Measurements from ENCODE around the gene WDFY4. TPM values are rescaled to one million over a fixed set of nuclear protein-coding genes. Genes with fewer than 3 reads are reported as not detected.

The WDFY4 gene
- total RNA-seq, 4 donors from 2014 or later = 0.61 to 3.8 (median 0.88) TPM

GRCh38 chr10:48651839-48652238 is 32.8 kb upstream of the WDFY4 start:
- no peak overlapping the region for H3K27ac ChIP-seq
- intact Hi-C loops (cut with DNase I) = loop anchor here (5.0 to 10.0 kb wide), 2 partner anchors 100 to 287 kb away; no protein-coding TSS in a partner anchor
- H3K4me3 ChIP-seq = no peak overlapping the region
- no peak for DNase-seq
- peaks cover 14 to 19% (median 16%) of the 10 kb centered on the region in 3 donors for H3K4me1 ChIP-seq
- no peaks in the 10 kb centered on the region for H3K9me3 ChIP-seq
- no peak for TF ChIP-seq POLR2A (IDR thresholded peaks at IDR 0.05)
- no peak for TF ChIP-seq CTCF (IDR thresholded peaks at IDR 0.05)
- WGBS, 2 donors = 22 to 66% methylated on average over 2 to 3 of the region's 4 CpGs
- no peaks in the 10 kb centered on the region for H3K36me3 ChIP-seq
- H3K27me3 ChIP-seq = peaks cover 0 to 9% (median 0%) of the 10 kb centered on the region in 4 donors

GRCh38 chr10:48652344-48652743 is 32.3 kb upstream of the WDFY4 start:
- WGBS, 2 donors = 72 to 78% methylated on average over 4 of the region's 4 CpGs
- intact Hi-C loops (cut with DNase I) = loop anchor here (5.0 to 10.0 kb wide), 2 partner anchors 100 to 288 kb away; no protein-coding TSS in a partner anchor
- no peak for TF ChIP-seq CTCF (IDR thresholded peaks at IDR 0.05)
- TF ChIP-seq POLR2A (IDR thresholded peaks at IDR 0.05) = no peak
- H3K27me3 ChIP-seq = peaks cover 0 to 14% (median 0%) of the 10 kb centered on the region in 4 donors
- H3K27ac ChIP-seq = no peak overlapping the region
- H3K4me3 ChIP-seq = no peak overlapping the region
- H3K4me1 ChIP-seq = peaks cover 15 to 19% (median 17%) of the 10 kb centered on the region in 3 donors
- H3K36me3 ChIP-seq = no peaks in the 10 kb centered on the region
- no peaks in the 10 kb centered on the region for H3K9me3 ChIP-seq
- DNase-seq = no peak

- no peak overlapping the region for H3K4me3 ChIP-seq
- no peaks in the 10 kb centered on the region for H3K9me3 ChIP-seq
- no peak for DNase-seq
- no peak overlapping the region for H3K27ac ChIP-seq
- 86 to 97% methylated on average over 4 to 5 of the region's 5 CpGs for WGBS, 2 donors
- H3K36me3 ChIP-seq = no peaks in the 10 kb centered on the region
- H3K27me3 ChIP-seq = peaks cover 0 to 21% (median 0%) of the 10 kb centered on the region in 4 donors
- no peak for TF ChIP-seq POLR2A (IDR thresholded peaks at IDR 0.05)
- TF ChIP-seq CTCF (IDR thresholded peaks at IDR 0.05) = no peak
- intact Hi-C loops (cut with DNase I) = loop anchor here (5.0 to 10.0 kb wide), 2 partner anchors 101 to 289 kb away; no protein-coding TSS in a partner anchor
- peaks cover 15 to 19% (median 17%) of the 10 kb centered on the region in 3 donors for H3K4me1 ChIP-seq
These were observed 31.3 kb upstream of the WDFY4 start for GRCh38 chr10:48653347-48653746.

GRCh38 chr10:48653944-48654698 is 30.6 kb upstream of the WDFY4 start:
- Histone ChIP-seq H3K4me3 (no peak overlapping the region), H3K27me3 (peaks cover 0 to 21% (median 0%) of the 10 kb centered on the region in 4 donors), H3K4me1 (peaks cover 15 to 19% (median 17%) of the 10 kb centered on the region in 3 donors), H3K27ac (no peak overlapping the region), H3K9me3 (no peaks in the 10 kb centered on the region), H3K36me3 (no peaks in the 10 kb centered on the region)
- intact Hi-C loops (cut with DNase I) = loop anchor here (5.0 to 10.0 kb wide), 2 partner anchors 102 to 289 kb away; no protein-coding TSS in a partner anchor
- WGBS, 2 donors = 87% methylated on average over 4 of the region's 4 CpGs
- TF ChIP-seq POLR2A (IDR thresholded peaks at IDR 0.05) (no peak), CTCF (IDR thresholded peaks at IDR 0.05) (no peak)
- DNase-seq = no peak
